ENCODE data around the gene ENTPD2. TPM values are rescaled to one million over a fixed set of nuclear protein-coding genes. Genes with fewer than 3 reads are reported as not detected.
"Not testable (repeated sequence)": the region's sequence is repeated elsewhere in the genome, so short reads cannot be mapped to it uniquely, and the experiment has no call there.

Gene ENTPD2
- total RNA-seq, 1 experiment from 2014 or later = not detected

GRCh38 chr9:137064027-137064879, 10.4 kb upstream of the ENTPD2 start:
- Histone ChIP-seq H3K36me3 (peaks cover 7% of the 10 kb centered on the region; the same call in 1 of the 2 replicates), H3K27ac (no peak overlapping the region), H3K9me3 (replicated peaks) (no peaks in the 10 kb centered on the region), H3K27me3 (replicated peaks) (no peaks in the 10 kb centered on the region), H3K4me3 (no peak overlapping the region), H3K4me1 (replicated peaks) (peaks cover 9% of the 10 kb centered on the region)
- no peak for DNase-seq (ENCODE audit: low read depth in 1 of 2, low spot score in 2 of 2)

- no peak for DNase-seq (ENCODE audit: low read depth in 1 of 2, low spot score in 2 of 2)
- Histone ChIP-seq H3K27ac (no peak overlapping the region), H3K9me3 (replicated peaks) (no peaks in the 10 kb centered on the region)
Measured at GRCh38 chr9:137063311-137064026, 9.6 kb upstream of the ENTPD2 start.

GRCh38 chr9:137062798-137063197, 8.9 kb upstream of the ENTPD2 start:
- not testable (repeated sequence) for H3K27ac ChIP-seq; H3K36me3 ChIP-seq; H3K4me1 ChIP-seq (replicated peaks); H3K27me3 ChIP-seq (replicated peaks); H3K9me3 ChIP-seq (replicated peaks); DNase-seq (ENCODE audit: low read depth in 1 of 2, low spot score in 2 of 2); H3K4me3 ChIP-seq

More at GRCh38 chr9:137063311-137064026, 9.6 kb upstream of the ENTPD2 start:
- peaks cover 3% of the 10 kb centered on the region; the same call in 1 of the 2 replicates for H3K4me1 ChIP-seq (replicated peaks)
- H3K4me3 ChIP-seq = no peak overlapping the region
- H3K36me3 ChIP-seq = peaks cover 7% of the 10 kb centered on the region; the same call in 1 of the 2 replicates
- H3K27me3 ChIP-seq (replicated peaks) = peaks cover 2% of the 10 kb centered on the region; the same call in 1 of the 2 replicates

DNA sequence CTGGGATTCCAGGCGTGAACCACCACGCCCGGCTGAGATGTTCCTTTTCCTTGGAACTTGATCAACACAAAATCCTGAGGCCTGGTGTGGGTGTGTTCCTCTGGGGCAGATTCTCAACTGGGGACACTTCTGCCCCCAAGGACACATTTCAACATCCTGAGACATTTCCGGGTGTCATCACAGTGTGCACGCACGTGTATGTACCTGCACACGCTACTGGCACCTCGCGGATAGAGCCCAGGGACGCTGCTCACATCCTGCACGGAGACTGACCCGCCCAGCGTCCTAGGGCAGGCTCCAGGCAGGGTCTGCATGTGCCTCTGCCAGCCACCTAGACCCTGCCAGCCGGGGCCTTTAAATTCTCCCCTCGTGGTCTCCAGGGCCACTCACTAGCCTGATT, 8.5 kb upstream of the ENTPD2 start:
- Histone ChIP-seq H3K9me3 (replicated peaks) (no peaks in the 10 kb centered on the region), H3K4me1 (replicated peaks) (peaks cover 3% of the 10 kb centered on the region; the same call in 1 of the 2 replicates), H3K4me3 (no peak overlapping the region), H3K36me3 (peaks cover 4% of the 10 kb centered on the region; the same call in 1 of the 2 replicates), H3K27me3 (replicated peaks) (peaks cover 13% of the 10 kb centered on the region), H3K27ac (no peak overlapping the region)
- no peak for DNase-seq (ENCODE audit: low read depth in 1 of 2, low spot score in 2 of 2)

GRCh38 chr9:137058521-137059234, 4.8 kb upstream of the ENTPD2 start:
- Histone ChIP-seq H3K36me3 (no peaks in the 10 kb centered on the region), H3K4me1 (replicated peaks) (no peaks in the 10 kb centered on the region), H3K4me3 (no peak overlapping the region), H3K27ac (no peak overlapping the region), H3K9me3 (replicated peaks) (no peaks in the 10 kb centered on the region), H3K27me3 (replicated peaks) (peaks cover 41% of the 10 kb centered on the region)
- no peak for DNase-seq (ENCODE audit: low read depth in 1 of 2, low spot score in 2 of 2)

DNA sequence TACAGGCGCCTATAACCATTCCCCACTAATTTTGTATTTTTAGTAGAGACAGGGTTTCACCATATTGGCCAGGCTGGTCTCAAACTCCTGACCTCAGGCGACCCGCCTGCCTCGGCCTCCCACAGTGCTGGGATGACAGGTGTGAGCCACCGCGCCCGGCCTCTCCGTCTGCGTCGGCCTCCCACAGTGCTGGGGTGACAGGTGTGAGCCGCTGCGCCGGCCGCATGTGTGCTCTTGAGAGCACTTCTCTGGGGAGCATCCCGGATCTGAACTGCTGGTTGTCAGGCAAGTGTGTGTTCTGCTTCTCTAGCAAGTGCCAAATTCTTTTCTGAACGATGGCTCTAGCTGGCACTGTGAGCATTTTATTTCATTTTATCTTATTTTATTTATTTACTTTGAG, 3.7 kb upstream of the ENTPD2 start:
- Histone ChIP-seq H3K4me3 (no peak overlapping the region), H3K4me1 (replicated peaks) (no peaks in the 10 kb centered on the region), H3K27me3 (replicated peaks) (peaks cover 49% of the 10 kb centered on the region), H3K36me3 (no peaks in the 10 kb centered on the region), H3K27ac (no peak overlapping the region), H3K9me3 (replicated peaks) (no peaks in the 10 kb centered on the region)
- DNase-seq (ENCODE audit: low read depth in 1 of 2, low spot score in 2 of 2) = no peak

DNA sequence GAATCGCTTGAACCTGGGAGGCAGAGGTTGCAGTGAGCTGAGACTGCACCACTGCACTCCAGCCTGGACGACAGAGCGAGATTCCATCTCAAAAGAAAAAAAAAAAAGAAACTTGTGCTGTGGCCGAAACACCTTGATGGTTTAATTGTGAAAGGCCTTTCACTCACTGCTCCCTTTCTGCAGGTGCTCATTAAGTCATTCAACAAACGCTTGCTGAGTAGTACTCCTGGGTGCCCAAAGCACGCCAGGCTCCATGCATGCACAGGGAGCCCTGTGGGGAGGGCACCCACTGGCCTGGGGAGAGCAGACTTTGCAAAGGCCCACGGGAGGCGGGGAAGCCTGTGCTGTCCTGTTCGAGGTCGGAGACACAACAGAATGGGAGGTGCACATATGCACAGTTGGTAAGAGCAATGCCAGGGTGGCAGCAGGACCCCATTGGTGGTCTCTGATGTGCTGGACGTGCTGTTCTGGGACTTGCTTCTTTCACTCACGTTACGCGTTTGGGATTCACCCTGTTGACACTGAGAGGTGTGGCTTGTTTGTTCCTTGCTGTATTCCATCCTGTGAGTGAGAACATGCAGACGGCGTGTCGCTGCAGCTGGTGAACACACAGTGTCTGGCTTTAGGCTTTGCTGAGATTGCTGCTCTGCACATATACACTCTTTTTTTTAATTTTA, 3.0 kb upstream of the ENTPD2 start:
- DNase-seq (ENCODE audit: low read depth in 1 of 2, low spot score in 2 of 2) = no peak
- H3K4me1 ChIP-seq (replicated peaks) = no peaks in the 10 kb centered on the region
- no peak overlapping the region for H3K4me3 ChIP-seq

GRCh38 chr9:137055385-137056364, 1.8 kb upstream of the ENTPD2 start:
- H3K9me3 ChIP-seq (replicated peaks) = no peaks in the 10 kb centered on the region
- no peak for DNase-seq (ENCODE audit: low read depth in 1 of 2, low spot score in 2 of 2)
- H3K4me3 ChIP-seq = no peak overlapping the region
- no peaks in the 10 kb centered on the region for H3K4me1 ChIP-seq (replicated peaks)
- no peak overlapping the region for H3K27ac ChIP-seq
- no peaks in the 10 kb centered on the region for H3K36me3 ChIP-seq
- peaks cover 54% of the 10 kb centered on the region for H3K27me3 ChIP-seq (replicated peaks)

More for the DNA sequence above, 3.0 kb upstream of the ENTPD2 start:
- no peaks in the 10 kb centered on the region for H3K36me3 ChIP-seq
- H3K27me3 ChIP-seq (replicated peaks) = peaks cover 51% of the 10 kb centered on the region
- H3K27ac ChIP-seq = no peak overlapping the region
- no peaks in the 10 kb centered on the region for H3K9me3 ChIP-seq (replicated peaks)

DNA sequence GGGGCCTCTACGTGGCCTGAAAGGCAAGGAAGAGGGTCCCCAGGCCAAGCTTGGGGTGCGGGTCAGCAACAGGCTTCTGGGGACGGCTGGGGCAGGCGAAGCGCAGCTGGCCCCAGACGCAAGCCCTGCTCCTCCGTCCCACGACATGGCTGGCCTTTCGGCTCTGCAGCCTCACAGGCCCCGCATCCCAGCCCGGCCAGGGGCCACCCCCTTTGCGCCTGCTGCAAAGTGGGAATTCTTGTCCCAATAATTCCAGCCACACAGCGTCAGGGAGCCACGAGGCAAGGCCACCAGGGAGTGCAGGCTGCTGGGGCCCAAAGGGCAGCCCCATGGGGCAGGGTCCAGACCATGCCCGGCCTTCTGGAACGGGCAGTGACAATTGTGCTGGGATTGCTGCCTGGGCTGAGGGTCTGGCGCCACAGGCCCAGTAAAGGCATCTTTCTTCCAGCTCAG, 1.1 kb upstream of the ENTPD2 start:
- H3K4me3 ChIP-seq = no peak overlapping the region
- no peak overlapping the region for H3K27ac ChIP-seq
- no peak for DNase-seq (ENCODE audit: low read depth in 1 of 2, low spot score in 2 of 2)
- no peaks in the 10 kb centered on the region for H3K36me3 ChIP-seq
- no peaks in the 10 kb centered on the region for H3K4me1 ChIP-seq (replicated peaks)
- no peaks in the 10 kb centered on the region for H3K9me3 ChIP-seq (replicated peaks)
- H3K27me3 ChIP-seq (replicated peaks) = peaks cover 58% of the 10 kb centered on the region

DNA sequence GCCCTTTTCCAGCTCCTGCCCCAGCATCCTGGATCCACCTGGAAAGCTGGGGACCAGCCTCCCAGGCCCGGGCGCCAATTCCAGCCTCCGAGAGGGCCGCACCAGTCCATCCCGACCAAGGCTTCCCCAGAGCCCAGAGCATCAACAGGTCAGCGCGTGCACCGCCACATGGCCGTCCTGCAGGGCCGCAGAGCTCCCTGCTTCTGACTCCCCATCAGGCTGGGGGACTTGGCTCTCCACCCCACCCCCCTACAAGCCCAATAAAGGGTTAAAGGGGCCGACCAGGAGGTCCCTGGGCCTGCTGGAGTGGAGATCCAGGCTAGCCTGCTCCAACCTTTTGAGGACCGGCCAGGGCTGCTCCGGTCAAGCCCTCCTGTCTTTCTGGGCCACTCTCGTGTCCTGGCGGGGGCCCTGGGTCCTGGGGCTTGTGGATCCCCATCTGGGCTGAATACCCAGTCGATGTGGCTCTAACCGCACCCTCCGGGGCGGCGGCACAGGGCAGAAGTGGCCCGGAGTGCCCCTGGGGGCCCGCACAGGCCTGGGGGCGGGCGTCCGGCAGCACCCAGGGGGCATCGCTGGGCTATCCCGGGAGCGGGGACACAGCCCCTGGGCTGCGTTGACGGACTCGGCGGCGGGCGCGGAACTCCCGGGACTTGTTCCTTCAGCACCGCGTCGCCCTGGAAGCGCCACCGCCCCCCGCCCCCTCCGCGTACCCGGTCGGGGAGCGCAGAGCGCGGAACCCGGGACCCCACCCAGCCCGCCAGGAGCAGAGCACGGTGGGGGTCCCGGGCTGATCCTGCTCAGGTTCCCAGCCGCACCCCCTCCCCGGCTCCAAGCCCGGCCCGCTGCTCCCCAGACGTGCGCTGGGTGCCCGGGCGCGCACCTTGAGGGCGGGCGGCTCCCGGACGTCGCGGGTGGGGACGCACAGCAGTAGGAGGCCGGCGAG, 590 bp downstream of the ENTPD2 start:
- H3K4me3 ChIP-seq = no peak overlapping the region
- no peak overlapping the region for H3K27ac ChIP-seq
- H3K27me3 ChIP-seq (replicated peaks) = peaks cover 64% of the 10 kb centered on the region
- DNase-seq (ENCODE audit: low read depth in 1 of 2, low spot score in 2 of 2) = no peak
- no peaks in the 10 kb centered on the region for H3K4me1 ChIP-seq (replicated peaks)
- no peaks in the 10 kb centered on the region for H3K36me3 ChIP-seq
- H3K9me3 ChIP-seq (replicated peaks) = no peaks in the 10 kb centered on the region

DNA sequence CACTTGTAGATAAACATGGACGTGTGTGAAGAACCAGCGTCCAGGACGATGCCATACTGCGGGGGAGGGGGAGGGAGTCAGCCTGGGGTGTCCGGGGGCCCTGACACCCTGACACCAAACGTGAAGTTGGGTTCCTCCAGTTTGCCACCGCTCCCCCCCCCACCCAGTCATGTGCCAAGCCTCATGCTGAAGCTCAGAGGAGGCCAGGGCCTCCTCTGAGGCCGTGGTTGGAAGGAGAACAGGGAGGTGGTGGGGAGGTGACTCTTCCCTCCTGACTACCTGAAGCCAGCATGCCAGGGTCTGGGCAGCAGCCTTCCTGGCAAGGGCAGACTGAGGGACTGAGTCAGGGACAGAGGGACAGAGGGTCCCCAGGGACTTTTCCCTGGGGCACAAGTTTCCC, 1.6 kb downstream of the ENTPD2 start:
- no peaks in the 10 kb centered on the region for H3K36me3 ChIP-seq
- no peaks in the 10 kb centered on the region for H3K9me3 ChIP-seq (replicated peaks)
- H3K4me3 ChIP-seq = no peak overlapping the region
- peaks cover 63% of the 10 kb centered on the region for H3K27me3 ChIP-seq (replicated peaks)
- DNase-seq (ENCODE audit: low read depth in 1 of 2, low spot score in 2 of 2) = no peak
- H3K27ac ChIP-seq = no peak overlapping the region
- no peaks in the 10 kb centered on the region for H3K4me1 ChIP-seq (replicated peaks)
